ENCODE results near the gene AIFM3. TPM values are rescaled to one million over a fixed set of nuclear protein-coding genes. Genes with fewer than 3 reads are reported as not detected.
A peak's percentile ranks its signal among the peaks of the same experiment; 100 is the strongest.

The AIFM3 gene
- total and polyA plus RNA-seq, 2 of the 13 experiments (the other 11 are each of a cell fraction or from before 2014, with no cell fraction given) = 9.0 to 15.3 TPM

- TF ChIP-seq ZFYVE20 (CRISPR knock-in tag; IDR thresholded peaks at IDR 0.05; ENCODE audit: borderline replicate concordance, low read depth) (no peak), ZEB1 (IDR thresholded peaks at IDR 0.05; ENCODE audit: insufficient replicate concordance, low read depth) (peak; percentile 50), HES4 (CRISPR knock-in tag; IDR thresholded peaks at IDR 0.05; ENCODE audit: borderline replicate concordance) (0 out of 2 replicates have a peak, but pooled peaks have one; percentile 31), KAT8 (CRISPR knock-in tag; IDR thresholded peaks at IDR 0.05) (0 out of 2 replicates have a peak, but pooled peaks have one; percentile 30), ZBTB43 (CRISPR knock-in tag; conservative IDR thresholded peaks at IDR 0.05) (no peak), MEIS2 (CRISPR knock-in tag; IDR thresholded peaks at IDR 0.05) (0 out of 2 replicates have a peak, but pooled peaks have one; percentile 5), HNRNPL (IDR thresholded peaks at IDR 0.05; ENCODE audit: low read depth, low read length) (peak; percentile 87; the same call in 1 of the 2 replicates), ZNF687 (CRISPR knock-in tag; IDR thresholded peaks at IDR 0.05) (peak; percentile 89), TMF1 (CRISPR knock-in tag; IDR thresholded peaks at IDR 0.05; ENCODE audit: low read depth) (0 out of 2 replicates have a peak, but pooled peaks have one; percentile 38), KLF16 (CRISPR knock-in tag; IDR thresholded peaks at IDR 0.05) (no peak), ERF (CRISPR knock-in tag; IDR thresholded peaks at IDR 0.05) (peak; percentile 43; the same call in 1 of the 2 replicates), ZNF574 (CRISPR knock-in tag; IDR thresholded peaks at IDR 0.05) (peak; percentile 61; the same call in 1 of the 2 replicates), SKI (IDR thresholded peaks at IDR 0.05; ENCODE audit: partially characterized antibody) (no peak), PAXIP1 (CRISPR knock-in tag; conservative IDR thresholded peaks at IDR 0.05) (0 out of 2 replicates have a peak, but pooled peaks have one; percentile 25), RFXANK (CRISPR knock-in tag; IDR thresholded peaks at IDR 0.05) (no peak), ZNF564 (CRISPR knock-in tag; IDR thresholded peaks at IDR 0.05) (0 out of 2 replicates have a peak, but pooled peaks have one; percentile 42)
Observed at GRCh38 chr22:20965104-20965887, 1.8 kb upstream of the AIFM3 start (continued).
